ENCODE data around the gene TRIM47. TPM values are rescaled to one million over a fixed set of nuclear protein-coding genes. Genes with fewer than 3 reads are reported as not detected.

TRIM47 gene
- total RNA-seq, 1 experiment from 2014 or later: 12.9 TPM

DNA sequence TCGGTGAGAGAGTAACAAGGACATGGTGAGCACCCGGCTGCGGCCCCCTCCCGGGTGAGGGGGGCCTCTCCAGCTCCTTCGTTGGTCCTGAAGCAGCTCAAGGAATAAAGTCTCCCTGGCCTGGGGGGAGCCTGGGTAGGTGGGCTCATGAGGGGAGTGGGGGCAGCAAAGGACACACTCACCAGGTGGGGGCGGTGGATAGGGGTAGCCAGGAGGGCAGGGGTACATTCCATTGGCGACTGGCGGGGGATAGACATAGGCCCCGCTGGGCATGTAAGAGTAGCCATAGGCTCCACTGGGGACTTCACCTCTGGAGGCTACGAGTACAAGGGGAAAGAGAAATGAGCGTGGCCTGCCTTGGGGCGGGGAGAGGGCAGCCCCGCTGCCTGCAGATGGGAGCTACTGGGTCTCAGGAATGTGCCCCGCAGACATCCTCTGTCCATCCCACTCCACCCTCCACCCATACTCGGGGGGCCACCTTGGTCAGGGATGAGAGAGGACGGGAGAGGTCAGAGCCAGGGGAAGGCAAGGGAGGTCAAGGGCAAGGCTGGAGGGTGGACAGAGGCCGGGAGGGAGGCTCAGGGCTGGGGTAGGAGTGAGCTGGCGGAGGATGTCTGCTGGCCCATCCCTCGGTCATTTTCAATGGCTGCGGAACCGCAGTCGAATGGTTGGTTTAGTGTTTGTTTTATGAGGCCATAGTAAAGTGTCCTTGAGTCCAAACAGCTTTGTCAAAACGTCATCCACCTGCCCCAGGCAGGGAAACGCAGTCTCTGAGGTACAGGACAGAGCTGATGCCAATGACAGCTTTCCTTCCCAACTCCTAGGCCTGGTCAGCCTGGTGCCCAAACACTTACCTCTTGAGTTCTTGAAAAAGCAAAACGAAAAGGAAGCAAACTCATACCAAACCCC lies 30.5 kb downstream of the TRIM47 start:
- no peak for DNase-seq (ENCODE audit: low spot score)

GRCh38 chr17:75846692-75847613 lies 31.4 kb downstream of the TRIM47 start:
- DNase-seq (ENCODE audit: low spot score): no peak

GRCh38 chr17:75845933-75846691 lies 32.3 kb downstream of the TRIM47 start:
- no peak for DNase-seq (ENCODE audit: low spot score)

DNA sequence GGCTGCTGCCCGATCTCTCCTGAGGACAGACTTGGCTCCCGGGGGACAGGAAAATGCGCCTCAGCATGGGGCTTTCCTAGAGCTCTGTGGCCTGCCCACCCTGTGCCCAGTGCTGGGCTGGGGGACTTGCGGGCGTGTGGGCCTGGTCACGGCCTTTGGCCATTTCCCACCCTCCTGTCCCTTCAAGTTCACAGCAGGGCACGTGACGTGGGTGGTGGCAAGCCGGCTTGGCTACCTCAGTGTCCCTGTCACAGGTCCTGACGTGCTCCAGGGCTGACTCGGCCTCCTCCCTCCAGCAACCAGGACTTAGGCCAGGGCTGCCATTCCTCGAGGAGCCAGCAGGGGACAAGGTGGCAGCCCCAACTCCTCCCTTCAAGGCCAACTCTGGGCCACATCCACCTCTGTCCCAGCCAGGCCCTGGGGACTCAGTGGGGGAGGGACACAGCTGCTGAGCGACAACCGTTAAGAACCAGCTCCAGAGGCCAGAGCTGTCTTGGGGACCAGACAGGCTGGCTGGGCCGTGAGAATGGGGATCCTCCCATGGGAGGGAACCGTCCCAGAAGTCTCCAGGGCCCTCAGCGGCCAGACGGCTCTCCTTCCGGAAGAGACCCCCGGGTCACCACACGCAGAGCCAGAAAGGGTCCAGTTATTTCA lies 33.2 kb downstream of the TRIM47 start:
- peak; percentile 89 for DNase-seq (ENCODE audit: low spot score)

GRCh38 chr17:75844530-75845057 lies 33.8 kb downstream of the TRIM47 start:
- DNase-seq (ENCODE audit: low spot score): peak; percentile 71

DNA sequence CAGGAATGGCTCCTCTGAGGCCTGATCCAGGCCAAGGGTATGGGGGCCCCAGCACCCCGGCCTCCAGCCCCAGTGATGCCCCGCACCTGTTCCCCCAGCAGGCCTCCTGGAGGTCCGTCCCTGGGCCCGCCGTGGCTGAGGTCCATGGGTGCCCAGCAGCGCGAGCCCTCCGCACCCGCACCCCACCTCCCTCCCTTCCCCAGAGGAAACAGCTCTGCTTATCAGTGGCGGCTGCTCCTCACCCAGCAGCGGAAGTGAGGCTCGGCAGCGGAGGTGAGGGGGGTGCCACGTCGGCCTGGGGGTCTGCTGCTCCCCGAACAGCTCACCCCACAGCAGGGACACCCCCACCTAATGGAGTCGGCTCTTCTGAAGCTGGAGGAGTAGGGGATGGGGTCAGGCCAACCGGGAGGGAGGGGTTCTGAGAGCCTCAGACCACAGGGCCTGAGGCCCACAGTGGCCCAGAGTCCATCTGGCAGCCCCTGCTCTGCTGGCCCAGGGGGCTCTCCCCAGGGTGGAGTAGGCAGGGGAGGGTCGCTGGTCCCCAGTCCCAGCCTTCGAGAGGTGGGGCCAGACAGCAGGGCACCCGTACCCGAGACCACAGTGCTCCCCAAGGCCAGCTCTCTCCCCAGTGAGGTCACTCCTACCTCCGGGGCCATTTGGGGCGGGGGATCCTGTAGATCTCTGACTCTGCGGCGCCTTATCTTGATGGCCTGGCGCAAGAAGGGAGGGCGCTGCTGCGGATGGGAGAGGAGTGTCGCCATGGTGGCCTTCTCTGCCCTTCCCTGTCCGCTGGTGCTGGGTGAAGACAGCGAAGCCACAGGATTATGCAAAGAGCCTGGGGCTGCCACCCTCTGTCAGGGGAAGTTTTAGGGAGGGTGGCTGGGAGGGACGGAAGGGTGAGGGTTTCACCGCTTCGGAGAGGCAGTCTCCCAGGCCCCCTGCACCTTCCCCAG lies 34.5 kb downstream of the TRIM47 start, which contains the start of gene UNC13D:
Gene UNC13D, minus strand, starts transcription at position 828 of the 953 bp plus-strand sequence. Its CDS starts 67 bp downstream, at position 761.
- no peak for DNase-seq (ENCODE audit: low spot score)

- DNase-seq (ENCODE audit: low spot score): no peak
Measured at GRCh38 chr17:75842963-75843576, 35.3 kb downstream of the TRIM47 start.

GRCh38 chr17:75842411-75842810 lies 36.0 kb downstream of the TRIM47 start:
- DNase-seq (ENCODE audit: low spot score): no peak

GRCh38 chr17:75840799-75841164 lies 37.6 kb downstream of the TRIM47 start:
- no peak for DNase-seq (ENCODE audit: low spot score)

DNA sequence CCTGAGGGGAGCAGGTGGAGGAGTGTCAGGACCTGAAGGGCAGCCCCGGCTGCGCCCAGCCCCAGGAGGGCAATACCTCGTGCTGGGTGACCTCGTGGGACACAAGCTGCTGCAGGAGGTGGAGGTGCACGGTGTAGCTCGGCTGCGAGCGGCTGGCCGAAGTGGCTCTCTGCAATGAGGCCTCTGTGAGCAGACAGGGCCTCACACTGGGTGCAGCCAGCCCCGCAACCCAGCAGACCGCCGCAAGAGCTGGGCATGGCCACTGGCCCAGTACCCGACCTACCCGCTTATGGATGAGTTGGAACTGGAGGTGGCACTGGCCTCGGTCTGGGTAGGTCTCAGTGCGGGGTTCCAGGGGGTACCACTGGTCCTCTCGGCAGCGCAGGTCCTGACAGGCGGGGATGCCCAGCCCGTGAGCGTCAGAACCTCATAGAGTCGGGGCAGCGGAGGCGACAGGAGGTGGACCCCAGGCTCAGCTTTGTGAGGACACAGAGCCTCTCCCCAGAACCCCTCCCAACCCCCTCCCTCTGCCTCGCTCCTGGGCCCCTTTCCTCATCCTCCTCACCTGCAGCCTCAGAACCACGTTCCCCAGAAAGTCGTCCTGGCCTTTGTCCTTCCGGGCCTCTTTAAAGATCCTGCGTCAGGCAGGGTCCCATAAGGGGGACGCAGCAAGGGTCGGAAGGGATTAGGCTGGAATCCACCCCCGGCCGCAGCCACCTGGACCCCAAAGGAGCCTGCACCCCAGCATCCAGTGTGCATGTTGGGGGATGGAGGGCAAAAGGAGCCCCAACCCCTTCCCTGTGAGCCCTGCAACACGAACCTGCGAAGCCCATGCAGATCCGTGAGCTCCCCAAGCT lies 38.2 kb downstream of the TRIM47 start:
- no peak for DNase-seq (ENCODE audit: low spot score)

GRCh38 chr17:75838410-75838809 lies 40.0 kb downstream of the TRIM47 start:
- DNase-seq (ENCODE audit: low spot score): no peak

DNA sequence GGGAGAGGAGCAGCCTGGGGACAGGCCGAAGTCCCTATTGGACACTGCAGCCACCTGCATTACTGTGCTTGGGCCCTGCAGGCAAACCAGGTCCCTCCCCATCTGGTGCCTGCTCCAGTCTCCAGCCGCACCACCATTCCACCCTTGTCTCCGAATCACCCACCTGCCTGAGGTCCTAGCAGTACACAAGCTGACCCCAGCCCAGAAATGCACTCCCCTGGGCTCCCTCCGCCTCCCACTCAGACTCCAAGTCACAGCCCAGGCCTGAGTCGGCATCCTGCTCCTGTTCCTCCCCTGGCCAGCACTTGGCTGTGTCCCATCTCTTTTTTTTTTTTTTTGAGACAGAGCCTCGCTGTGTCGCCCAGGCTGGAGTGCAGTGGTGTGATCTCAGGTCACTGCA lies 40.5 kb downstream of the TRIM47 start:
- no peak for DNase-seq (ENCODE audit: low spot score)

DNA sequence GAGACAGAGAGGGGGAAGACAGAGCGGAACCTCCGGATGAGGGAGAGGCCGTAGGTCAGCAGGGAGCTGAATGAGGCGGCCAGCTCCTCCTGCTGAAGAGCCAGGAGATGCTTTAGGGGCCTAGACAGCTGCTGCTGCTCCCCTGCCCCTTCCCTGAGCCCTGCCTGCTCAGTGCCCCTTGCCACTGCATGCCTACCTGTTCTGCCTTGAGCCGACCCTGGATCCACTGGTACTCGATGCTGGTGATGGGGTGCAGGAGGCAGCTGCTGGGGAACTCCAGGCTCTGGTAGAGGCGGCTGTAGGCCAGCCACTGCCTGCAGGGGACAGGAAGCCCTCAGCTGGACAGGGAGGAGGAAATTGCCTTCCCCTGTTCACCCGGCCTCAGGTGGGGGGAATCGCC lies 41.8 kb downstream of the TRIM47 start:
- DNase-seq (ENCODE audit: low spot score): no peak

GRCh38 chr17:75835654-75835987 lies 42.8 kb downstream of the TRIM47 start:
- no peak for DNase-seq (ENCODE audit: low spot score)

DNA sequence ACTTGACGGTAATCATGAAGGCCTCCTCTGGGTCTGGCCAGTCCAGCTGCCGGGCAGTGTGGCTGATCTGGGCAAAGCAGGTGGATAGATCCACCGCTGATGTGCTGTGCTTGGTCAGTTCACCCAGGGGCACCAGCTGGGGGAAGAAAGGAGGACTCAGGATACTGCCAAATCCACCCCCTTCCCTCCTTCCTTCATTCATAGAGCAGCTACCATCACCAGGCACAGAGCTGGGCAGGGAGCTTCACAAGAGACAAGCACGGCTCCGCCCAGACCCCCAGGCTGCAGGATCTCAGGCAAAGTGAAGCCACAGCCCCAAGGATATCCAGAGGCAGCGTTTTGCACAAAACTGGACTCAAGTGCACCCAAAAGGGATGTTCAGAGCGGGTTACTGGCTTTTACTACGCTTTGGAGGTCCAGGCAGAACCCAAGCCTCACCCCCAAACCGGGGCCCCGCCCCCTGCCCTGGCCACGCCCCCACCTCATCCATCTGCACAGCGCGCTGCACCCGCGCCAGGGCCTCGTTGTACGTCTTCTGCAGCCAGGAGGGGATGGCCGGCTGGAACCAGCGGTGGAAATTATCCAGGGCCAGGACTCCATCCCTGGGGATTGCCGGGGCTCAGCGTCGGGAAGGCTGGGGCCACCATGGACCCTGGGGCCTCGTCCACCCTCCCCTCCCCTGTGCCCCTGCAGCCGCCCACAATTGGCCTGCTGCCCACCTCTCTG lies 43.3 kb downstream of the TRIM47 start:
- DNase-seq (ENCODE audit: low spot score): no peak

DNA sequence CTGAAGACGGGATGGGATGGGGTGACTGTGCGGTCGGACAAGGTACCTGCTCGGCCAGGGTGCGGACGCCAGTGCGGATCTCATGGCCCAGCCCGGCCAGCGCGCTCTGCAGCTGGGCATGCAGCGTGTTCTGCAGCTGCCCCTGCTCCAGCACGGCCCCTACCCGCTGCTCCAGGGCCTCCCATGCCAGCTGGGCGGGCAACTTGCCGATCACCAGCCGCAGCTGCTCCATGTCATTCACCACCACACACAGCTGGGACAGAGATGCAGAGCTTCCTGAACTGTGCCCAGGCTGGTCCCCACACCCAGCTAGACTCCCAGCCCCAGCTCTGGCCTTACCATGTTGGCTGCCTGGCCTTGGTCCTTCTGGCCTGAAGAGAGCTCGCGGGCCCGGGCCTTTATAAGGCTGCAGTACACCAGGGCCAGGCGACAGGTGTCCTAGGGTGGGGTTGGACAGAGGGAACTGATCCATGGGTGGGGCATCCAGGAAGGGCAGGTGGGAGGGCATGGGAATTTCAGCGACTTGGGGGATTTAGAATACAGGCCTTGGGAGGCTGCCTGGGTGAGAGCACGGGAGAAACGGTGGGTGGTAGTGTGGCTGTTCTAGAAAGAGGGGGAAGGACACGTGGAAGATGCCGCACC lies 44.0 kb downstream of the TRIM47 start:
- no peak for DNase-seq (ENCODE audit: low spot score)

GRCh38 chr17:75832652-75833400 lies 45.6 kb downstream of the TRIM47 start:
- DNase-seq (ENCODE audit: low spot score): no peak

Data from H4 (cell line).